HG03159 (cell line): ENCODE data around the gene GPSM1.

ENCODE experiments used
- ATAC-seq: cut with Tn5 transposase; IDR thresholded peaks from one replicate; pipeline ENCODE4 v1.9.1; 2021; ENCODE audit warnings: mild to moderate bottlenecking, moderate library complexity; ENCODE audit not compliant: unreplicated experiment

Gene GPSM1

GRCh38 chr9:136290508-136291000, 36.8 kb upstream of the GPSM1 start:
- no peak for ATAC-seq

GRCh38 chr9:136291306-136292025, 35.9 kb upstream of the GPSM1 start:
- ATAC-seq = no peak

GRCh38 chr9:136292026-136292538, 35.3 kb upstream of the GPSM1 start:
- no peak for ATAC-seq

GRCh38 chr9:136292591-136293448, 34.5 kb upstream of the GPSM1 start:
- ATAC-seq = no peak

GRCh38 chr9:136293476-136294077, 33.8 kb upstream of the GPSM1 start:
- no peak for ATAC-seq

GRCh38 chr9:136294437-136294836, 32.9 kb upstream of the GPSM1 start:
- no peak for ATAC-seq

GRCh38 chr9:136295055-136295454, 32.3 kb upstream of the GPSM1 start:
- no peak for ATAC-seq

GRCh38 chr9:136295542-136296433, 31.6 kb upstream of the GPSM1 start:
- no peak for ATAC-seq

- ATAC-seq = no peak
Measured at GRCh38 chr9:136296434-136297015, 30.8 kb upstream of the GPSM1 start.

- no peak for ATAC-seq
Measured at GRCh38 chr9:136297016-136297691, 30.2 kb upstream of the GPSM1 start.

- no peak for ATAC-seq
Measured at GRCh38 chr9:136297766-136298735, 29.3 kb upstream of the GPSM1 start.

- ATAC-seq = no peak
Measured at GRCh38 chr9:136299116-136299515, 28.2 kb upstream of the GPSM1 start.

GRCh38 chr9:136299541-136299940, 27.8 kb upstream of the GPSM1 start:
- no peak for ATAC-seq

- no peak for ATAC-seq
Measured at GRCh38 chr9:136300016-136300545, 27.3 kb upstream of the GPSM1 start.

- no peak for ATAC-seq
Measured at GRCh38 chr9:136300866-136301265, 26.5 kb upstream of the GPSM1 start.

- no peak for ATAC-seq
Measured at GRCh38 chr9:136302527-136302926, 24.8 kb upstream of the GPSM1 start.

GRCh38 chr9:136303066-136303824, 24.1 kb upstream of the GPSM1 start:
- no peak for ATAC-seq
